IPS-18c (cell line): ENCODE measurements around the gene PTAFR.

Source experiments
- H3K4me3 ChIP-seq: 2 replicates; pipeline ENCODE4 v1.7.0; 2013; ENCODE audit warnings: low read depth, mild to moderate bottlenecking, low read length, moderate library complexity; ENCODE audit not compliant: insufficient read depth
- H3K9me3 ChIP-seq: one replicate; pipeline ENCODE4 v1.6.1; 2013; ENCODE audit warnings: mild to moderate bottlenecking, low read length, moderate library complexity; ENCODE audit not compliant: control insufficient read depth, insufficient read depth

The PTAFR gene

GRCh38 chr1:28110555-28110954, 65.9 kb downstream of the PTAFR start:
- Histone ChIP-seq H3K4me3 (no peak overlapping the region), H3K9me3 (no peaks in the 10 kb centered on the region)

- no peak overlapping the region for H3K4me3 ChIP-seq
- no peaks in the 10 kb centered on the region for H3K9me3 ChIP-seq
Measured at GRCh38 chr1:28109639-28110038, 66.9 kb downstream of the PTAFR start.

GRCh38 chr1:28108001-28108400, 68.5 kb downstream of the PTAFR start:
- Histone ChIP-seq H3K9me3 (no peaks in the 10 kb centered on the region), H3K4me3 (no peak overlapping the region)

GRCh38 chr1:28104866-28105467, 71.5 kb downstream of the PTAFR start:
- H3K9me3 ChIP-seq: no peaks in the 10 kb centered on the region
- peak overlapping the region; percentile 17; the same call in 1 of the 2 replicates for H3K4me3 ChIP-seq

GRCh38 chr1:28102189-28102588, 74.3 kb downstream of the PTAFR start:
- Histone ChIP-seq H3K4me3 (no peak overlapping the region), H3K9me3 (no peaks in the 10 kb centered on the region)

- Histone ChIP-seq H3K9me3 (no peaks in the 10 kb centered on the region), H3K4me3 (no peak overlapping the region)
Measured at GRCh38 chr1:28099050-28099769, 77.3 kb downstream of the PTAFR start.
